22Rv1 (cell line): ENCODE results near the gene CERK.

ENCODE experiments used
- ZFX ChIP-seq: fragments of 450-650 bp; IDR thresholded peaks from 2 replicates; pipeline ENCODE4 v1.6.1; 2017; ENCODE audit warnings: antibody characterized with exemption, borderline replicate concordance
- TF ChIP-seq, protein P1 (sequence below): fragments of 450-650 bp; IDR thresholded peaks from 2 replicates; pipeline ENCODE4 v1.5.1; 2017; ENCODE audit warnings: mild to moderate bottlenecking

DNA sequence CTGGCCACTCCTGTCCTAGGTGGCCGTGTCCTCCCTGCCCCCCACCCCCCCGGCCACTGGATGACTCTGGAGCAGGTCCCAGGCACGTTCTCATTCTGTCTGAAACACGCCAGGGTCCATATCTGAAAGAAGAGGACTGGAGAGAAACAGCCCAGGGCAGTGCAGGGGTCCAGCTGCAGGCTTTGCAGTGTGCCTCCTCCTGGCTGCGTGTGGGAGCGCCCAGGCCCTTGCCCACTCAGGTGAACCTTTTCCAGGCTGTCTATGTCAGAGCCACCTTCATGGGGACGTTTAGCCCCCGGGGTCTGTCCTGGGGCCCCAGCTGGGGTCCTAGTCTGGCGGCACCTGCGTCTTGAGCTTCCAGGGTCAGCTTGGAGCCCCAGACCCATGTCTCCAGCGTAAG is 102.3 kb downstream of the CERK start:
- TF ChIP-seq, protein P1, sequence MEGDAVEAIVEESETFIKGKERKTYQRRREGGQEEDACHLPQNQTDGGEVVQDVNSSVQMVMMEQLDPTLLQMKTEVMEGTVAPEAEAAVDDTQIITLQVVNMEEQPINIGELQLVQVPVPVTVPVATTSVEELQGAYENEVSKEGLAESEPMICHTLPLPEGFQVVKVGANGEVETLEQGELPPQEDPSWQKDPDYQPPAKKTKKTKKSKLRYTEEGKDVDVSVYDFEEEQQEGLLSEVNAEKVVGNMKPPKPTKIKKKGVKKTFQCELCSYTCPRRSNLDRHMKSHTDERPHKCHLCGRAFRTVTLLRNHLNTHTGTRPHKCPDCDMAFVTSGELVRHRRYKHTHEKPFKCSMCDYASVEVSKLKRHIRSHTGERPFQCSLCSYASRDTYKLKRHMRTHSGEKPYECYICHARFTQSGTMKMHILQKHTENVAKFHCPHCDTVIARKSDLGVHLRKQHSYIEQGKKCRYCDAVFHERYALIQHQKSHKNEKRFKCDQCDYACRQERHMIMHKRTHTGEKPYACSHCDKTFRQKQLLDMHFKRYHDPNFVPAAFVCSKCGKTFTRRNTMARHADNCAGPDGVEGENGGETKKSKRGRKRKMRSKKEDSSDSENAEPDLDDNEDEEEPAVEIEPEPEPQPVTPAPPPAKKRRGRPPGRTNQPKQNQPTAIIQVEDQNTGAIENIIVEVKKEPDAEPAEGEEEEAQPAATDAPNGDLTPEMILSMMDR, result no peak
- no peak for TF ChIP-seq ZFX
